ENCODE data around the gene KMT2D.
A peak's percentile ranks its signal among the peaks of the same experiment; 100 is the strongest.

Gene KMT2D

GRCh38 chr12:49050507-49051372, 9.9 kb downstream of the KMT2D start:
- no peak for DNase-seq

GRCh38 chr12:49049566-49050224, 10.9 kb downstream of the KMT2D start:
- DNase-seq: no peak

GRCh38 chr12:49048953-49049352, 11.6 kb downstream of the KMT2D start:
- DNase-seq: no peak

DNA sequence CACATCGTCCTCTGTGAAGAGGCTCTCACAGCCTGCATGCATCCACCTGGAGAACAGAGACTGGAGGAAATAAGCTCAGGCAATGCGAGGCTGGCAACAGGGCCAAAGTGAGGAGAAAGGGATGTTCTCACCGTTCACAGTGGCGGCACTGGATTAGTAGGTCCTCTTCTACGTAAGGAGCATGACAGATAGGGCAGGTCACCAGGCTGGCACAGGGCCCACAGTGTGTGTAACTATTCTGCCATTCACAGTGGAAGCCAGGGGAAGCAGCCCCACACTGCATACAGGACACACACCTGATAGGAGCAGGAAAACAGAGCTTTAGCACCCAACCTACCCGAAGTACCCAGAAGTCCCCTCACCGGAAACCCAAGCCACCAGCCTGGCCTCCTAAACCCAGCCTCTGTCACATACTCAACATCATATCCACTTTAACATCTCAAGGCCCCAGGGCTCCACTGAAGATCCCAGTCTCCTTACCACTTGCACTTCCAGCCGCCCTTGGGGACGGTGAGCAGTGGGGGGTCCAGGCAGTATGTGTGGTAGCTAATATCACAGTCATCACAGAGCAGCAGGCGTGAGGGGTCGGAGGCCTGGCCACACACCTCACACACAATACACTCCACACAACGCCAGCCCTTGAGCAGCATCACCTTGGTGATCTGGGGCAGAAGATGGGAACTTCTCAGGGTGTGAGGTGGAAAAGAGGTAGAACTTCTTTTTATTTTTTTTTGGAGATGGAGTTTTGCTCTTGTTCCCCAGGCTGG, 14.3 kb downstream of the KMT2D start:
- no peak for DNase-seq

GRCh38 chr12:49044660-49045059, 15.9 kb downstream of the KMT2D start:
- DNase-seq: no peak

DNA sequence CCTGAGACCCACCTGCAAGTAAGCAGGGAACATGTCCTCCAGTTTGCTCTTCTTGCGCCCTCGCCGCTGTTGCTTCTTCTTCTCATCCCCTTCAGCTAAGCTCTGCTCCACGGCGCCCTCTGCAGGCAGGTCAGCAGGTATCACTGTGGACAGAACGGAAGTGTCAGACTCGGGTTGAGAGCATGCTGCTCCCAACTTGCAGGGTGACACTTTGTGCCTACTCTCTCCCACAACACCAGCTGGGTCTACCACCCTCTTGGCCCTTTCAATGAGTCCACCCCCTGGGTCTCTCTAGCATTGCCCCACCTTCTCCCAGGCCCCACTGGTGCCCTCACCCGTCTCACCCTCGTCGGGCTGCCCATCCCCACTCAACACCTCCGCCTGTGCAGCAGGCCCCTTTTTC, 16.7 kb downstream of the KMT2D start:
- peak; percentile 37 for DNase-seq

- no peak for DNase-seq
Observed at GRCh38 chr12:49043241-49043640, 17.4 kb downstream of the KMT2D start.

DNA sequence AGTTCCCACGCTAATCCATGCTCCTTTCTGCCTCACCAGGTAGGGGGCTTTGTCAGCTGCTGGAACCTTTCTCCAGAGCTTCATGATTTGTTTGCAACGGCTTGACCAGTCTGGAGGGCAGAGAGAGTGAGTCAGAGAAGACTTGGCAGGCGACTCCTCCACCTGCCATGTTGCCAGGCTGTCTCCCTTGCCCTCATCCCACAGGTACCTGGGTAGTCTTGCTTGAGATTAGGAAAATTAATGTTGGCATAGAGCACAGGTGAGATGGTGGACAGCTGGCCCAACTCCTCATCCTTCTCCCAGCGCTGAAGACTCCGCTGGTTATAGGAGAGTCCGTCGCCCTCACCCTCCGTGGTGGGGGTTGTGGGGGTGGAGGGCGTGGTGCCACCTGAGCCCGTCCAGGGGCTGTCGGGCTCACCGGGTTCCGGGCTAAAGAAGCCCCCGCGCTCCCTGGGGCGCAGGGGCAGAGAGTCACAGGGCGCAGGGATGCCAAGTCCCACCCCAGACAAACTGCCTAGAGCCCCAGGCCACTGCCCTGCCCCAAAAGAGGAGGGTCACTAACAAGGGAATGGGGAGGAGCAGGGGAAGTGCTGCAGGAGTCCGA, 18.6 kb downstream of the KMT2D start:
- DNase-seq: no peak

GRCh38 chr12:49041036-49041880, 19.3 kb downstream of the KMT2D start:
- no peak for DNase-seq

- no peak for DNase-seq
Observed at GRCh38 chr12:49040364-49040855, 20.2 kb downstream of the KMT2D start.

DNA sequence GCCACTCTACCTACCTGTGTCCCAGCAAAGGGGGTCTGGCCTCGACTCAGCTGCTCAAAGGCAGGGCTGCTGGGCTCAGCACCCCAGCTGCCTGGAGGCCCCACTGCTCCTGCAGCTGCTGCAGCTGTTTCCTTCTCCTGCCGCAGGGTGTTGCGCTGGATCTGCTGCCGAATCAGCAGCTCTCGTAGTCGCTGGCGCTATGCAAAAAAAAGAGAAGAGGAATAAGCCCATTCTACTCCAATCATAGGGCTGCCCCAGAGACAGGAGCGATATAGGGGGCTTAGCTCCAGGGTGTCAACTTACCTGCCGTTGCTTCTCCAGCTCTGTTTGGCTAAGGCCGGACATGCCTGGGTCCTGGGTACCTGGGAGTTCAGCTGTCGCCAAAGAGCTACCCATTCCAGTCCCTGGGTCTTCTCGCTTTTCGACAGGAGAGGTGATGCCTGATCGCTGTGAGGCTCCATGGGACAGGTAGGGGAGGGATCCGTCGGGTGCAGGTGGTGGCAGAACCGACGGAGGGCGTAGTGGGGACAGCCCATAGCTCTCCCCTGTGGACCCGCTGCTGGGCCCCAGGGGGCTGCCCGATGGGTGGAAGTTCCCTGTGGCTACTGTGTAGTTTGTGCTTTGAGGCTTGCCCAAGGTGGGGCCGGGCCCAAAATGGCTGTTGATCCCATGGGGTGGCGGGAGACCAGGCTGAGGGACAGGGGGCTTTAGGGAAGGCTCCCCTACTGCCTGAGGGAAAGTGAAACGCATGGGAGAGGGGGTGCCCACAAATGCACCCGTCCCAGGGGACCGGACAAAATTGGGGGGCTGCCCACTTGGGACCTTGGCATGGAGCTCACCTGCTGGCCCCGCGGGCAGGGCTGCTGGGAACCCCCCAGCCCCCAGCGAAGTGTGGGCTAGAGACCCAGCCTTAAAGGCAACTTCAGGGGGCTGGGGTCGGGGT, 20.9 kb downstream of the KMT2D start:
- DNase-seq: no peak

DNA sequence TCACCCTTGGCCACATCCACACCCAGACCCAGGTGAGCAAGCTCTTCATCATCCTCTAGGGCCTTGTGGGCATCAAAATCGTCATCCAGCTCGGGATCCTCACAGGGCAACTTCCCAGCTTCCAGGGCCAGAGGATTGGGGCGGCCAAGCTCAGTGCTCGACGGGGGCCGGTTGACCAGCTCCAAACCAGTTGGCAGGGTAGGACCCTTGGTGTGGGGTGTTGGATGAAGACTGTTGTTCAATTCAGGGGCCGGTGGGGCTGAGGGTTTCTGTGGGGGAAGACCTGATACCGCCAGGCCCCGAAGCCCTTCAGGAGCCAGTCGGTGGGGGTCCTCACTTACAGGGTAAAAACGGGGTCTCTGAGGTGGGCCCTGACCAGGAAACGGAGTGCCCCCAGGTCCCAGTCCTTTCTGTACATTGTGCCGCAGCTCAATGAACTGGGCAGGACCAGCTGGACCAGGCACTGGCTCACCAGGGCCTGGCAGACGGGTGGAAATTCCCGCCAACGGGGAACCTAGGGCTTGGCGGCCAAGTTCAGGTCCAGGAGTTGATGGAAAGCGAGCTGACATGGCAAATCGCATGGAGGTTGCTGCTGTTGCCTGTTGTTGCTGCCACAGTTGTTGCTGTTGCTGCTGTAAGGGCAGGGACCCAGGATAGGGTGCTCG, 22.2 kb downstream of the KMT2D start:
- no peak for DNase-seq

- DNase-seq: no peak
Observed at GRCh38 chr12:49037947-49038237, 22.7 kb downstream of the KMT2D start.

DNA sequence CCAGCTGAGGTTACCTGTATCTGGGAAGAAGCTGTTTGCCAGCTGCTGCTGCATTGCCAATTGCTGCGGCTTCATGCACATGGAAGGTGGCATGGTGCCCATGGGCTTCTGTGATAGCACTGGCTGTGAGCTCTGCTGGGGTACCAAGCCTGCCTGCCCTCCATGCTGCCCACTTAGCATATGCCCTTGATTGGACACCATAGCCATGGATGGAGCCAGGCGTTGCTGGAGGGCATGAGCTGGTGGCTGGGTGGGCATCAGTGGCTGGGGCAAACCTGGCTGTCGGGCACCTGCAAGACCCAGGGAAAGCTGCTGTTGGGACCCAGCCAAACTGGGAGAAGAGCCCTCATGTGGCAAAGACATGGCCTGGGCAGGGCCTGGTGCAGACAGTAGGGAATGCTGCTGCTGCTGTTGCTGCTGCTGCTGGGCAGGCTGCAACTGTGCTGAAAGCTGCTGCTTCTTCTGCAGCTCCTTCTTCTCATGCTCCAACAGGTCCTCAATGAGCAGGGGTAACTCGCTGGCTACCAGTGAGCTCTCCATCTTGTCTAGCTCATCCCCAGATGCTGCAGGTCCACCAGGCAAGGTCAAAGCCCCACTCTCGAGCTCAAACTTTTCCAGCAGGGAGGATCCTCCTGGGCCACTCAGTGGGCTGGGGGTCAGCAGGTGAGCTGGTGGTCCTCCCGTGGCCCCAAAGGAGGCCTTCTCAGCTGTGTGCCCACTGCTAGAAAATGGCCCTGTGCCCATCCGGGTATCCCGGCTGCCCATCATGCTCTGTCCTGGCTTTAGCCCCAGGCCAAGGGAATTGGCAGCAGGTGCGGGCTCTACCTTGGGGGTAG, 23.3 kb downstream of the KMT2D start:
- DNase-seq: no peak

GRCh38 chr12:49036029-49036428, 24.6 kb downstream of the KMT2D start:
- no peak for DNase-seq

GRCh38 chr12:49034286-49034622, 26.3 kb downstream of the KMT2D start:
- no peak for DNase-seq

DNA sequence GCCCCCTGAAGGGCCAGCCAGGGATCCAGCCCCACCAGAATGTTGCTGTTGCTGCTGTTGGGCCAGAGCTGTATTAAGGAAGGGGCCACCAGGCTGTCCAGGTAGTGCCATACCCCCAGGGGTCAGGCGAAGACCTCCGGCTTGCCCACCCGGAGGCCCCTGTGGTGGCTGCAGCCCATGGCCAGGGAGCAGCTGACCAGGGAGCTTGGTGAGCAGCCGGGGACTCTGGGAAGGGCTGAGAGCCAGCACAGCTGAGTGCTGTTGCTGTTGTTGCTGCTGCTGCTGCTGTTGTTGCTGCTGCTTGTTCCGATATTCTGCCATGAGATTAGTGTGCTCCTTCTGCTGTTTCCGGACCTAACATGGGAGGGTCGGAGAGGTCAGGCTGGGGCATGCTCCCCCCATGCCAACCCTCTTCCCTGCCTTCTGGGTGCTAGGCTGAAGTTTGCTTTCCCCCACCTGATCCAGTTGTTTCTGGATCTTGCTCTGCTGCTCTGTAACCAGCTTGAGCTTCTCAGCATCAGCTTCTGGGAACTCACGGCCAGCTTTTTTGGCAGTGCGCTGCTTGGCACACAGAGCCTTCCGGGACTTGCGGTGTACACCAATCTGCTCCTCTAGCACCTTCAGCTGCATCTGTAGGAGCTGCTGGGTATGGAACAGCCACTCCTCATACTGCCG, 26.8 kb downstream of the KMT2D start:
- peak; percentile 37 for DNase-seq

DNA sequence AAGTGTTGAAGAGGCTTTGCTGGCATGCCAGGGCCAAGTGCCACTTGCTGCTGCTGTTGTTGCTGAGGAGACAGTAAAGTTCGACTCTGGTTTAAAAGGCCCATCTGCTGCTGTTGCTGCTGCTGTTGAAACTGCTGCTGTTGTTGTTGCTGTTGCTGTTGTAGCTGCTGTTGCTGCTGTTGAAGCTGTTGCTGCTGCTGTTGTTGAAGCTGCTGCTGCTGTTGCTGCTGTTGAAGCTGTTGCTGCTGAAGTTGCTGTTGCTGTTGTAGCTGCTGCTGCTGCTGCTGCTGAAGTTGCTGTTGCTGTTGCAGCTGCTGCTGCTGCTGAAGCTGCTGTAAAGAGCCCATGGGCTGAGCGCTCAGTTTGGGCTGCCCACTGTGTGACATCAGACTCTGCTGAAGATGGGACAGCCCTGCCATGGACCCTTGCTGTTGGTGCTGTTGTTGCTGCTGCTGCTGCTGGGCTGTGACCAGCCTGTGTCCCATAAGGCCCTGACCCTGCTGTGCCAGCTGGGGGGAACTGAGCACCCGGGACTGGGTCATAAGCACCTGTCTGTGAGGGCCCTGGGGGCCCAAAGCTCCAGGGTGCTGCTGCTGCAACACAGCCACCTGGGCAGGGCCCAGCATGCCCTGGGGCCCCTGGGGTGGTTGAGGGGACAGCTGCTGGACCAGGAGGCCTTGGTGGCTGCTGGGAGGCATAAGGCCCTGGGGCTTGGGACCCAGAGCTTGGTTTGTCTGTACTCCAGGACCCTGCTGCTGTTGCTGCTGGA, 27.7 kb downstream of the KMT2D start:
- no peak for DNase-seq
